ENCODE measurements around the gene LIMCH1. TPM values are rescaled to one million over a fixed set of nuclear protein-coding genes. Genes with fewer than 3 reads are reported as not detected.
A peak's percentile ranks its signal among the peaks of the same experiment; 100 is the strongest.

LIMCH1 gene
- total and polyA plus RNA-seq, 2 of the 8 experiments (the other 6 are each of a cell fraction or from before 2014, with no cell fraction given) = 2.7 to 3.0 TPM

DNA sequence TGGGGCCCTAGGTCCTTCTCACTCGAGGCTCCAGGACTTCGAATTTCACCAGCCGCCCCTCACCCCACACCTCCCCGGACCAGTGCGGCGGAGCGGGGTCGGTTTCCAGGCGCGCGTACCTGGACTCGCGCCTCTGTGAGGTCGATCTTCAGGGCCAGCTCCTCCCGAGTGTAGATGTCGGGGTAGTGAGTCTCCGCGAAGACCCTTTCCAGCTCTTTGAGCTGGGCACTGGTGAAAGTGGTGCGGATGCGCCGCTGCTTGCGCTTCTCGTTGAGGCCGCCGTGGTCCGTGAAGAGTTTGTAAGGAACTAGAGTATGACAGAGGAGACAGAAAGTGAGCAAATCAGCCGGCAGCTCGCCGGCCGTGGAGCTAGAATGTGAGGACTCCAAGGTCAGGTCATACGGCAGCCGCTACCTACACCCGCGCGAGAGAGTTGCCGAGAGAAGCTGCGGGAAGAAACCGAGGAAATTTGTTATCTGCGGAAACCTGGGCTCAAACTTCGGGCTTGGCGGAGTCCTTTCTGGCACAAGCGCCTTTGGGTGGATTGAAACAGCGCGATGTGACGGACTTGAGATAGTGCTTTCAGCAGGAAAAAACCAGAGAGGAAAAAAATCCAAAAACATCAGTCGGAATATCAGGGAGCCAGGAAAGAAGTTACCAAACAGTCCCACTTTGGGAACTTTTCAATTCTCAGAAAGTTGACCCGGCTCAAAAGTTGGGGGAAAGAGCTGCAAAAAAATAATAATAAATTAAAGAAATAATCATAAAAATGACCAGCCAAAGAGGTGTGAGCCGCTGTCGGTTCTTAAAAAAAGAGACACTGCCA lies 209.5 kb downstream of the LIMCH1 start (continued):
- TF ChIP-seq NANOG (IDR thresholded peaks at IDR 0.05; ENCODE audit: insufficient read depth, low read depth, low read length, poor library complexity, severe bottlenecking) (no peak), CBX5 (IDR thresholded peaks at IDR 0.05; ENCODE audit: low read depth, low read length) (no peak), SAP30 (IDR thresholded peaks at IDR 0.05; ENCODE audit: insufficient read depth, insufficient replicate concordance, low read length) (no peak), KDM1A (IDR thresholded peaks at IDR 0.05; ENCODE audit: borderline replicate concordance, low read length) (no peak), SIRT6 (IDR thresholded peaks at IDR 0.05; ENCODE audit: low read length) (no peak), POLR2AphosphoS5 (IDR thresholded peaks at IDR 0.05; ENCODE audit: low read depth, low read length) (no peak), HDAC6 (IDR thresholded peaks at IDR 0.05; ENCODE audit: low read depth, low read length) (no peak), JUN (IDR thresholded peaks at IDR 0.05; ENCODE audit: low read depth, low read length) (no peak), RXRA (IDR thresholded peaks at IDR 0.05; ENCODE audit: insufficient read depth, low read depth, low read length) (no peak), EZH2 (IDR thresholded peaks at IDR 0.05; ENCODE audit: low read depth, low read length, severe bottlenecking) (peak; percentile 55), RBBP5 (IDR thresholded peaks at IDR 0.05; ENCODE audit: borderline replicate concordance, low read depth, low read length) (no peak), EGR1 (IDR thresholded peaks at IDR 0.05; ENCODE audit: borderline replicate concordance, low read depth, low read length) (no peak), TCF12 (IDR thresholded peaks at IDR 0.05; ENCODE audit: low read depth, low read length) (no peak), KDM4A (IDR thresholded peaks at IDR 0.05; ENCODE audit: low read depth, low read length, severe bottlenecking) (no peak), TAF1 (IDR thresholded peaks at IDR 0.05; ENCODE audit: low read depth, low read length) (no peak), KDM5A (IDR thresholded peaks at IDR 0.05; ENCODE audit: low read length) (no peak), RFX5 (IDR thresholded peaks at IDR 0.05; ENCODE audit: borderline replicate concordance, low read depth, low read length) (no peak), ZNF274 (IDR thresholded peaks at IDR 0.05; ENCODE audit: borderline replicate concordance, extremely low read depth, low read length) (no peak), SUZ12 (IDR thresholded peaks at IDR 0.05; ENCODE audit: low read length) (peak; percentile 61), CHD2 (IDR thresholded peaks at IDR 0.05; ENCODE audit: low read length) (no peak)
- TF ChIP-seq, protein P1, sequence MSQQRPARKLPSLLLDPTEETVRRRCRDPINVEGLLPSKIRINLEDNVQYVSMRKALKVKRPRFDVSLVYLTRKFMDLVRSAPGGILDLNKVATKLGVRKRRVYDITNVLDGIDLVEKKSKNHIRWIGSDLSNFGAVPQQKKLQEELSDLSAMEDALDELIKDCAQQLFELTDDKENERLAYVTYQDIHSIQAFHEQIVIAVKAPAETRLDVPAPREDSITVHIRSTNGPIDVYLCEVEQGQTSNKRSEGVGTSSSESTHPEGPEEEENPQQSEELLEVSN (IDR thresholded peaks at IDR 0.05) = no peak
- TF ChIP-seq, protein P2, sequence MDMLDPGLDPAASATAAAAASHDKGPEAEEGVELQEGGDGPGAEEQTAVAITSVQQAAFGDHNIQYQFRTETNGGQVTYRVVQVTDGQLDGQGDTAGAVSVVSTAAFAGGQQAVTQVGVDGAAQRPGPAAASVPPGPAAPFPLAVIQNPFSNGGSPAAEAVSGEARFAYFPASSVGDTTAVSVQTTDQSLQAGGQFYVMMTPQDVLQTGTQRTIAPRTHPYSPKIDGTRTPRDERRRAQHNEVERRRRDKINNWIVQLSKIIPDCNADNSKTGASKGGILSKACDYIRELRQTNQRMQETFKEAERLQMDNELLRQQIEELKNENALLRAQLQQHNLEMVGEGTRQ (IDR thresholded peaks at IDR 0.05; ENCODE audit: low read length) = no peak
- TF ChIP-seq, protein P3, sequence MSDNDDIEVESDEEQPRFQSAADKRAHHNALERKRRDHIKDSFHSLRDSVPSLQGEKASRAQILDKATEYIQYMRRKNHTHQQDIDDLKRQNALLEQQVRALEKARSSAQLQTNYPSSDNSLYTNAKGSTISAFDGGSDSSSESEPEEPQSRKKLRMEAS (IDR thresholded peaks at IDR 0.05) = no peak
